Neural progenitor cell (in vitro differentiated cells): ENCODE data around the gene SLC6A3. TPM values are rescaled to one million over a fixed set of nuclear protein-coding genes. Genes with fewer than 3 reads are reported as not detected.

ENCODE experiments used
- DNase-seq: peaks from one replicate; pipeline ENCODE4 v3.0.0-alpha.2; 2016; ENCODE audit warnings: low spot score
- H2AFZ ChIP-seq: fragments of 200-600 bp; sonication (generic); replicated peaks from 2 replicates; pipeline ENCODE4 v1.6.1; 2016; ENCODE audit warnings: antibody characterized with exemption
- H3F3A ChIP-seq: fragments of 200-600 bp; sonication (generic); 2 replicates; pipeline ENCODE4 v1.6.1; 2016; ENCODE audit warnings: antibody characterized with exemption, low read depth
- H3K27ac ChIP-seq: fragments of 200-600 bp; sonication (generic); 2 replicates; pipeline ENCODE4 v1.5.1; 2016; ENCODE audit warnings: mild to moderate bottlenecking
- H3K27me3 ChIP-seq: fragments of 200-600 bp; sonication (generic); 2 replicates; pipeline ENCODE4 v1.6.1; 2016; ENCODE audit warnings: mild to moderate bottlenecking, moderate library complexity
- H3K36me3 ChIP-seq: fragments of 200-600 bp; sonication (generic); 2 replicates; pipeline ENCODE4 v1.5.1; 2016
- H3K4me1 ChIP-seq: fragments of 200-600 bp; sonication (generic); 2 replicates; pipeline ENCODE4 v1.6.1; 2016; ENCODE audit warnings: mixed run types
- H3K4me2 ChIP-seq: fragments of 200-600 bp; sonication (generic); 2 replicates; pipeline ENCODE4 v1.6.1; 2016
- H3K4me3 ChIP-seq: fragments of 200-600 bp; sonication (generic); 2 replicates; pipeline ENCODE4 v1.5.1; 2016
- H3K79me2 ChIP-seq: fragments of 200-600 bp; sonication (generic); 2 replicates; pipeline ENCODE4 v1.6.1; 2016; ENCODE audit warnings: low read depth
- H3K9ac ChIP-seq: fragments of 200-600 bp; sonication (generic); 2 replicates; pipeline ENCODE4 v1.6.1; 2016
- H3K9me3 ChIP-seq: fragments of 200-600 bp; sonication (generic); 2 replicates; pipeline ENCODE4 v1.5.1; 2016; ENCODE audit warnings: low read depth
- H4K20me1 ChIP-seq: fragments of 200-600 bp; sonication (generic); 2 replicates; pipeline ENCODE4 v1.6.1; 2016; ENCODE audit warnings: low read depth
- H3K27ac Mint-ChIP-seq: 3 replicates; pipeline ENCODE4 v1.8.0; 2021; ENCODE audit warnings: mixed read lengths
- H3K27me3 Mint-ChIP-seq: 2 replicates; pipeline ENCODE4 v1.8.0; 2022; ENCODE audit warnings: low read depth, mild to moderate bottlenecking, inconsistent platforms, moderate library complexity, mixed read lengths; ENCODE audit not compliant: insufficient read depth
- H3K36me3 Mint-ChIP-seq: 3 replicates; pipeline ENCODE4 v1.8.0; 2021; ENCODE audit warnings: mixed read lengths
- H3K4me1 Mint-ChIP-seq: 3 replicates; pipeline ENCODE4 v1.8.0; 2021; ENCODE audit warnings: mixed read lengths
- H3K4me3 Mint-ChIP-seq: 3 replicates; pipeline ENCODE4 v1.8.0; 2021; ENCODE audit warnings: mild to moderate bottlenecking, moderate library complexity, mixed read lengths
- H3K9me3 Mint-ChIP-seq: 3 replicates; pipeline ENCODE4 v1.8.0; 2020; ENCODE audit warnings: mixed read lengths
- EZH2 ChIP-seq: fragments of 200-600 bp; sonication (generic); IDR thresholded peaks from 2 replicates; pipeline ENCODE4 v1.6.1; 2017; ENCODE audit warnings: antibody characterized with exemption, mild to moderate bottlenecking, moderate library complexity
- EZH2phosphoT487 ChIP-seq: fragments of 200-600 bp; sonication (generic); IDR thresholded peaks from 2 replicates; pipeline ENCODE4 v1.6.1; 2017; ENCODE audit warnings: antibody characterized with exemption
- total RNA-seq: library from RNA; depleted of rRNA; stranded (reverse); fragments of >200 nt; gene quantifications from 2 replicates; pipeline ENCODE4 v1.2.3, GENCODE V29; 2015; ENCODE audit warnings: low replicate concordance
- TF ChIP-seq, protein P1 (sequence below): fragments of 200-600 bp; sonication (generic); IDR thresholded peaks from 2 replicates; pipeline ENCODE4 v1.5.1; 2017; ENCODE audit warnings: antibody characterized with exemption, mild to moderate bottlenecking

The SLC6A3 gene
- total RNA-seq, 1 donor from 2014 or later: 0.32 TPM

DNA sequence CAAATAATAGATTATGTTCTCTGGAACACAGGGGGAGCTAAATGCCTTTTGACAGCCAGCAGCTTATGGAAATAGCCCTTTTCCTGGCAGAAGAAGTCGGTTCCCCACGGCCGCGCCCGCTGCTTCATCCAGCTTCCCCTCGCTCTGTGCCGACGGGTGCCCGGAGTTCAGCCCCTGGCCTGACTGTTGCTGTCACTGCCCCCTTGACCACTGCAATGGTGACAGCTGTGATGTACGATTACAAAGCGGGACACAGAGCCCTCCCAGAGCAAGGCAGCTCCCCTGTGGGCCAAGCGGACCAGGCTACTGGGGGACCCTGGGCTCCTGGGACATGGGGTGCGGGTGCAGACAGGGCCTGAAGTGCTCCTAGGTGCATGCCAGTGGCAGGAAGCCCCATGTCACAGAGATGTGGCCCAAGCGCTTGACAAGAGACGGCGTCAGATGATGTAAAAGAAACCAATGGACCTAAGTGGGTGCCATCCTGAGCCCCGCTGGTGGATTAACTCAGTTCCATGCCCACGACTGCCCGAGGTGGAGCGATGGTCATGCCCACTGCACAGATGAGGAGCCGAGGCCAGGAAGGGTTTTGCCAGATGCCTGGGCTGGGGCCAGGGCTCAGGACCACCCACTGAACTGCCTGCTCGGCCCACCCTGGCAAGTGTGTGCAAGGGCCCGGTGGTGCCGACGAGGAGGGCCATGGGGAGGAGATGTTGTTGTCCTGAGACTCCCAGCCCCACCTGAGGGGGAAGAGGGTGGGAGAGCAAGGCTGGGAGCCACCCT lies 87.1 kb downstream of the SLC6A3 start:
- H3K9me3 Mint-ChIP-seq: no peaks in the 10 kb centered on the region
- H3F3A ChIP-seq: no peaks in the 10 kb centered on the region

DNA sequence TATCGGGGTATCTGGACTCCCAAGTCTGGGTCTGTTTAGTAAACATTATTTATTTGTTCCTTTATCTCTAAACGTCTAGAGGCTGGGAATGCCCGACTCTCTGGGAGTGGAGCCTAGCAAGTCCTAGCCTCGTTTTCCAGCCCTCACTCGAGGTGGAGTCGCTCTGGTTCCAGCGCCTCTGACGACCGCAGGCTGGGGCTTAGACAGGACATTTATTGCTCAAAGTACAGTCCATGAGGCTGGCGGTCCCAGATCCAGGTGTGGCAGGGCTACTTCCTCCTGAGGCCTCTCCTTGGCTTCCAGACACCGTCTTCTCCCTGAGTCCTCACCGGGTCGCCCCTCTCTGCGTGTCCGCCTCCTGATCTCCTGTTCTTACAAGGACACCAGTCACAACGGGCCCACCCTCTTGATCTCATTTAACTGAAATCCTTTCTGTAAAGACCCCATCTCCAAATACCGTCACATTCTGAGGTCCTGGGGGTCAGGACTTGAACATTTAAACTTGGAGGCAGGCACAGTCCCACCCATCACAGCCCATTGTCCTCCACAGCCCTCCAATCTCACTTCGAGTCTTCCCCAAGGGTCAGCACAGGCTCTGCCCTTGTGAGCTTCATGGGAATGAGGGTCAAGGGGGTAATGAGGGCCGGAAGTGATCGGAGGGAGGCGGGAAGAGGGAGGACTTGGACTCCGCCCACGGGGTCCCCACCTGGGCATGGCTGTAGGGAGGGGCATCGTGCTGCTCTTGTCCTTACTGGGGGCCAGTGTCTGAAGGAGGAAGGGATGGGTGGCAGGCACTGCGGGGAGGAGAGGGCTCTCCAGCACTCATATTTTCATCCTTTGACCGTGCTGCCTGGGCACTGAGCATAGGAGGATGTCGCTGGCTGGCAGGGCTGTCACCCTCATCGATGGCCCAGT lies 88.1 kb downstream of the SLC6A3 start:
- Mint-ChIP-seq H3K9me3 (no peaks in the 10 kb centered on the region), H3K27me3 (peaks cover 9% of the 10 kb centered on the region)

More for the DNA sequence above, 87.1 kb downstream of the SLC6A3 start:
- no peaks in the 10 kb centered on the region for H3K4me1 ChIP-seq
- no peaks in the 10 kb centered on the region for H4K20me1 ChIP-seq
- no peak overlapping the region for H2AFZ ChIP-seq
- H3K4me3 ChIP-seq: no peak overlapping the region
- DNase-seq: no peak
- Mint-ChIP-seq H3K27me3 (peaks cover 7% of the 10 kb centered on the region), H3K36me3 (no peaks in the 10 kb centered on the region), H3K4me3 (no peak overlapping the region), H3K4me1 (no peaks in the 10 kb centered on the region), H3K27ac (no peak overlapping the region)
- H3K27me3 ChIP-seq: peaks cover 3% of the 10 kb centered on the region
- H3K9me3 ChIP-seq: no peaks in the 10 kb centered on the region
- H3K79me2 ChIP-seq: no peaks in the 10 kb centered on the region
- H3K4me2 ChIP-seq: no peak overlapping the region
- no peaks in the 10 kb centered on the region for H3K36me3 ChIP-seq
- no peak overlapping the region for H3K9ac ChIP-seq
- TF ChIP-seq EZH2: no peak
- TF ChIP-seq, protein P1, sequence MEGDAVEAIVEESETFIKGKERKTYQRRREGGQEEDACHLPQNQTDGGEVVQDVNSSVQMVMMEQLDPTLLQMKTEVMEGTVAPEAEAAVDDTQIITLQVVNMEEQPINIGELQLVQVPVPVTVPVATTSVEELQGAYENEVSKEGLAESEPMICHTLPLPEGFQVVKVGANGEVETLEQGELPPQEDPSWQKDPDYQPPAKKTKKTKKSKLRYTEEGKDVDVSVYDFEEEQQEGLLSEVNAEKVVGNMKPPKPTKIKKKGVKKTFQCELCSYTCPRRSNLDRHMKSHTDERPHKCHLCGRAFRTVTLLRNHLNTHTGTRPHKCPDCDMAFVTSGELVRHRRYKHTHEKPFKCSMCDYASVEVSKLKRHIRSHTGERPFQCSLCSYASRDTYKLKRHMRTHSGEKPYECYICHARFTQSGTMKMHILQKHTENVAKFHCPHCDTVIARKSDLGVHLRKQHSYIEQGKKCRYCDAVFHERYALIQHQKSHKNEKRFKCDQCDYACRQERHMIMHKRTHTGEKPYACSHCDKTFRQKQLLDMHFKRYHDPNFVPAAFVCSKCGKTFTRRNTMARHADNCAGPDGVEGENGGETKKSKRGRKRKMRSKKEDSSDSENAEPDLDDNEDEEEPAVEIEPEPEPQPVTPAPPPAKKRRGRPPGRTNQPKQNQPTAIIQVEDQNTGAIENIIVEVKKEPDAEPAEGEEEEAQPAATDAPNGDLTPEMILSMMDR: no peak
- no peak for TF ChIP-seq EZH2phosphoT487
- no peak overlapping the region for H3K27ac ChIP-seq

DNA sequence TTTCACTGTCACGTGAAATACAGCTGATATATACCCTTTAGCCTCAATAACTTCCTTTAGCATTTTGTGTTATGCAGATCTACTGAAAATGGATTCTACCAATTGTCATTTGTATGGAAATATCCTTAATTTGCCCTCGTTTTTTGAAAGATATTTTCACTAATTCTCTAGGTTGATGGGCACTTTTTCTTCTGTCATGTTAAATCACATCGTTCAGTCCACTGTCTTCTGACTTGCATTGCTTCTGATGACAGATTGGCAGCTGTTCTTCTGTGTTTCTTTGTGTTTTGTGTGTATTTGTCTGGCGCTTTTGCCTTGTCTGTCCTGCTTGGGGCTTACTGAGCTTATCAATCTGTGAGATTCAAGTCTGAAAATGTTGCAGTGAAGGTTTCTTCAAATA lies 90.7 kb downstream of the SLC6A3 start:
- Histone ChIP-seq H3K4me3 (no peak overlapping the region), H3K4me1 (no peaks in the 10 kb centered on the region), H3K27me3 (no peaks in the 10 kb centered on the region)

More for the DNA sequence above, 88.1 kb downstream of the SLC6A3 start:
- Histone ChIP-seq H3K9me3 (no peaks in the 10 kb centered on the region), H3F3A (no peaks in the 10 kb centered on the region), H4K20me1 (no peaks in the 10 kb centered on the region), H3K4me3 (no peak overlapping the region), H3K4me1 (no peaks in the 10 kb centered on the region), H3K9ac (no peak overlapping the region), H2AFZ (no peak overlapping the region), H3K4me2 (no peak overlapping the region), H3K27ac (no peak overlapping the region), H3K27me3 (no peaks in the 10 kb centered on the region), H3K79me2 (no peaks in the 10 kb centered on the region), H3K36me3 (no peaks in the 10 kb centered on the region)
- DNase-seq: no peak
- no peaks in the 10 kb centered on the region for H3K4me1 Mint-ChIP-seq
- no peaks in the 10 kb centered on the region for H3K36me3 Mint-ChIP-seq
- H3K4me3 Mint-ChIP-seq: no peak overlapping the region
- H3K27ac Mint-ChIP-seq: no peak overlapping the region
- TF ChIP-seq EZH2phosphoT487: no peak
- no peak for TF ChIP-seq EZH2
- TF ChIP-seq, protein P1: no peak

More for the DNA sequence above, 90.7 kb downstream of the SLC6A3 start:
- no peaks in the 10 kb centered on the region for H3K79me2 ChIP-seq
- H3K9ac ChIP-seq: no peak overlapping the region
- H3K4me1 Mint-ChIP-seq: no peaks in the 10 kb centered on the region
- H3K36me3 Mint-ChIP-seq: no peaks in the 10 kb centered on the region
- H3K36me3 ChIP-seq: no peaks in the 10 kb centered on the region
- no peaks in the 10 kb centered on the region for H3F3A ChIP-seq
- no peak overlapping the region for H3K27ac Mint-ChIP-seq
- no peaks in the 10 kb centered on the region for H3K9me3 Mint-ChIP-seq
- DNase-seq: no peak
- H3K27me3 Mint-ChIP-seq: peaks cover 8% of the 10 kb centered on the region
- H2AFZ ChIP-seq: no peak overlapping the region
- H3K4me3 Mint-ChIP-seq: no peak overlapping the region
- no peak overlapping the region for H3K27ac ChIP-seq
- H3K4me2 ChIP-seq: no peak overlapping the region
- TF ChIP-seq EZH2phosphoT487 (no peak), EZH2 (no peak)
- TF ChIP-seq, protein P1: no peak
- H3K9me3 ChIP-seq: no peaks in the 10 kb centered on the region
- no peaks in the 10 kb centered on the region for H4K20me1 ChIP-seq
